Uterus (tissue), 4 donors: Measurements from ENCODE around the gene STUB1. TPM values are rescaled to one million over a fixed set of nuclear protein-coding genes. Genes with fewer than 3 reads are reported as not detected.

Experiments
- DNase-seq, 2 donors: peaks; one replicate each; pipeline ENCODE4 v3.0.0-alpha.2; 2019 to 2020
- H3K27ac ChIP-seq, 2 donors: fragments of 200-600 bp; sonication (generic); 1 replicate in 1 of 2; 2 replicates in 1 of 2; pipeline ENCODE4 v1.5.1; 2016 to 2018
- H3K27me3 ChIP-seq, 2 donors: fragments of 200-600 bp; sonication (generic); one replicate each; pipeline ENCODE4 v1.5.1; 2018 to 2019; ENCODE audit warnings: control low read depth in 1 of 2
- H3K36me3 ChIP-seq, 2 donors: fragments of 200-600 bp; sonication (generic); one replicate each; pipeline ENCODE4 v1.5.1; 2019; ENCODE audit warnings: control low read depth in 1 of 2
- H3K4me1 ChIP-seq, 2 donors: fragments of 200-600 bp; sonication (generic); one replicate each; pipeline ENCODE4 v1.5.1; 2018 to 2019; ENCODE audit warnings: control low read depth in 1 of 2
- H3K4me3 ChIP-seq, 2 donors: fragments of 200-600 bp; sonication (generic); 1 replicate in 1 of 2; 2 replicates in 1 of 2; pipeline ENCODE4 v1.5.1; 2018 to 2019; ENCODE audit warnings: mild to moderate bottlenecking in 1 of 2
- H3K9me3 ChIP-seq, 2 donors: fragments of 200-600 bp; sonication (generic); one replicate each; pipeline ENCODE4 v1.5.1; 2019; ENCODE audit warnings: control low read depth in 1 of 2
- CTCF ChIP-seq, 4 experiments: fragments of 200-600 bp in 2 of 4; fragments of 450-650 bp in 2 of 4; sonication (generic) in 2 of 4; IDR thresholded peaks; one replicate each; pipeline ENCODE4 v1.5.1; 2016 to 2019; ENCODE audit warnings: antibody characterized with exemption in 4 of 4, mild to moderate bottlenecking in 2 of 4, moderate library complexity in 1 of 4
- POLR2A ChIP-seq, 2 donors: fragments of 450-650 bp; IDR thresholded peaks; one replicate each; pipeline ENCODE4 v1.6.1; 2016; ENCODE audit warnings: antibody characterized with exemption in 2 of 2, mild to moderate bottlenecking in 1 of 2, moderate library complexity in 1 of 2
- intact Hi-C: fragments of 100-400 bp; cut with DNase I; formaldehyde crosslinking; loops from one replicate; pipeline ENCODE4 v1.15.1; 2023; ENCODE audit warnings: low total_unique reads
- total RNA-seq, 4 donors: library from RNA; depleted of rRNA in 3 of 4; stranded (reverse); fragments of >200 nt in 3 of 4; gene quantifications; one replicate each; pipeline versions ENCODE4 v1.1.0 to v1.2.4, GENCODE V29; 2014 to 2023
- donor health status: DM: yes; HTN: yes; CAD: no.

The STUB1 gene
- total RNA-seq, 4 donors from 2014 or later = 62.7 to 212 (median 93.3) TPM

DNA sequence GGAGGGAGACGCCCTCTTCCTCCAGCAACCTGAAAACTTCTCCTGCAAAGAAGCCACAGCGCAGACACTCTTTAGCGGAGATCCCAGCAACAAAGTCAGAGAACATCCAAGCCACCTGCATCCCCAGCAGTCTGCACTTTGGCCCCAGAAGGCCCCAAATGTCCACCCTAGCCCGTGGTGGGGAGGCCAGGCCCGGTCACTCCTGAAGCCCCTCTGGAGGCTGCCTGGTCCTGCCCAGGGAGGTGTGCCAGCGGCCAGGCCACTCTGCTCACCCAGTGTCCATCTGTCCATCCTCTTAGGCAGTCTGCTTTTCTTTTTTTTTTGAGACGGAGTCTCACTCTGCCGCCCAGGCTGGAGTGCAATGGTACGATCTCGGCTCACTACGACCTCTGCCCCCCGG, 52.1 kb downstream of the STUB1 start:
- peaks cover 0 to 16% of the 10 kb centered on the region in 2 donors for H3K27me3 ChIP-seq
- H3K9me3 ChIP-seq = no peaks in the 10 kb centered on the region
- DNase-seq = no peak
- no peak overlapping the region for H3K27ac ChIP-seq
- intact Hi-C loops = no loop called here
- TF ChIP-seq CTCF (IDR thresholded peaks at IDR 0.05) (no peak), POLR2A (IDR thresholded peaks at IDR 0.05) (no peak)
- H3K4me3 ChIP-seq = no peak overlapping the region
- no peaks in the 10 kb centered on the region for H3K36me3 ChIP-seq
- H3K4me1 ChIP-seq = peaks cover 0 to 8% of the 10 kb centered on the region in 2 donors

Other genes starting within 250 kb of the STUB1 start
- 10 to 100 TPM in 3 of 4 donors, 1 to 10 TPM in 1; 7.9 to 37.3 (median 19.3) TPM for gene CAPN15, start 152.7 kb upstream of the STUB1 start, total RNA-seq
- not detected for gene PRR35, start 120.0 kb upstream of the STUB1 start, total RNA-seq
- 1 to 10 TPM; 1.2 to 7.5 (median 1.5) TPM for gene NHLRC4, start 113.4 kb upstream of the STUB1 start, total RNA-seq
- 10 to 100 TPM in 3 of 4 donors, 1 to 10 TPM in 1; 10.0 to 56.9 (median 30.7) TPM for gene PIGQ, start 110.4 kb upstream of the STUB1 start, total RNA-seq
- 10 to 100 TPM in 2 of 4 donors, 1 to 10 TPM in 1, under 1 TPM in 1; 0.59 to 25.4 (median 14.3) TPM for gene RAB40C, start 90.3 kb upstream of the STUB1 start, total RNA-seq
- 1 to 10 TPM in 1 of 4 donors, under 1 TPM in 2, not detected in 1; 0.26 to 1.4 (median 0.76) TPM for gene WFIKKN1, start 49.4 kb upstream of the STUB1 start, total RNA-seq
- 100 to 1,000 TPM in 2 of 4 donors, 10 to 100 TPM in 2; 29.5 to 171 (median 97.1) TPM for gene METTL26, start 44.1 kb upstream of the STUB1 start, total RNA-seq
- gene MCRIP2, start 38.6 kb upstream of the STUB1 start, total RNA-seq = 10 to 100 TPM in 2 of 4 donors, 1 to 10 TPM in 2; 2.6 to 62.0 (median 17.0) TPM
- 10 to 100 TPM; 18.2 to 79.3 (median 46.9) TPM for gene WDR90, start 31.0 kb upstream of the STUB1 start, total RNA-seq
- gene RHOT2, start 12.3 kb upstream of the STUB1 start, total RNA-seq = 10 to 100 TPM; 29.1 to 99.7 (median 71.7) TPM
- gene RHBDL1, start 4.7 kb upstream of the STUB1 start, total RNA-seq = 1 to 10 TPM in 2 of 4 donors, not detected in 2; 1.5 to 2.0 TPM
- 100 to 1,000 TPM in 1 of 4 donors, 10 to 100 TPM in 3; 45.6 to 111 (median 57.4) TPM for gene JMJD8, start 3.9 kb downstream of the STUB1 start, total RNA-seq
- gene WDR24, start 10.0 kb downstream of the STUB1 start, total RNA-seq = 10 to 100 TPM in 1 of 4 donors, 1 to 10 TPM in 3; 2.3 to 12.0 (median 4.2) TPM
- gene FBXL16, start 25.4 kb downstream of the STUB1 start, total RNA-seq = under 1 TPM in 2 of 4 donors, not detected in 2; 0.21 to 0.37 TPM
- gene METRN, start 34.7 kb downstream of the STUB1 start, total RNA-seq = 10 to 100 TPM; 19.1 to 76.5 (median 26.7) TPM
- gene ANTKMT, start 40.7 kb downstream of the STUB1 start, total RNA-seq = 10 to 100 TPM in 3 of 4 donors, 1 to 10 TPM in 1; 6.2 to 21.1 (median 19.1) TPM
- 1 to 10 TPM in 3 of 4 donors, not detected in 1; 1.3 to 5.3 (median 2.3) TPM for gene CCDC78, start 46.0 kb downstream of the STUB1 start, total RNA-seq
- gene HAGHL, start 46.7 kb downstream of the STUB1 start, total RNA-seq = 1 to 10 TPM in 2 of 4 donors, not detected in 2; 1.0 to 3.4 TPM
- 10 to 100 TPM; 14.1 to 43.3 (median 25.0) TPM for gene CIAO3, start 60.6 kb downstream of the STUB1 start, total RNA-seq
- gene MSLN, start 80.3 kb downstream of the STUB1 start, total RNA-seq = 10 to 100 TPM in 3 of 4 donors, 1 to 10 TPM in 1; 4.6 to 30.8 (median 15.7) TPM
- 10 to 100 TPM in 3 of 4 donors, 1 to 10 TPM in 1; 5.9 to 80.0 (median 16.7) TPM for gene RPUSD1, start 108.0 kb downstream of the STUB1 start, total RNA-seq
- gene CHTF18, start 108.2 kb downstream of the STUB1 start, total RNA-seq = 100 to 1,000 TPM in 1 of 4 donors, 10 to 100 TPM in 2, under 1 TPM in 1; under 0.01 to 895 (median 31.1) TPM
- gene GNG13, start 120.3 kb downstream of the STUB1 start, total RNA-seq = not detected